GM10266 (cell line): ENCODE results near the gene DTD1.
"Not testable (repeated sequence)": the region's sequence is repeated elsewhere in the genome, so short reads cannot be mapped to it uniquely, and the experiment has no call there.

ENCODE experiments used
- DNase-seq: peaks from one replicate; pipeline ENCODE4 v3.0.0; 2012; ENCODE audit errors: extremely low spot score
- TF ChIP-seq, protein P1 (sequence below): IDR thresholded peaks from 2 replicates; pipeline ENCODE4 v1.5.1; 2012; ENCODE audit warnings: mild to moderate bottlenecking, low read depth; ENCODE audit not compliant: control insufficient read depth, insufficient read depth; ENCODE audit errors: missing control alignments

DTD1 gene

GRCh38 chr20:18783385-18783959, 195.6 kb downstream of the DTD1 start:
- TF ChIP-seq, protein P1, sequence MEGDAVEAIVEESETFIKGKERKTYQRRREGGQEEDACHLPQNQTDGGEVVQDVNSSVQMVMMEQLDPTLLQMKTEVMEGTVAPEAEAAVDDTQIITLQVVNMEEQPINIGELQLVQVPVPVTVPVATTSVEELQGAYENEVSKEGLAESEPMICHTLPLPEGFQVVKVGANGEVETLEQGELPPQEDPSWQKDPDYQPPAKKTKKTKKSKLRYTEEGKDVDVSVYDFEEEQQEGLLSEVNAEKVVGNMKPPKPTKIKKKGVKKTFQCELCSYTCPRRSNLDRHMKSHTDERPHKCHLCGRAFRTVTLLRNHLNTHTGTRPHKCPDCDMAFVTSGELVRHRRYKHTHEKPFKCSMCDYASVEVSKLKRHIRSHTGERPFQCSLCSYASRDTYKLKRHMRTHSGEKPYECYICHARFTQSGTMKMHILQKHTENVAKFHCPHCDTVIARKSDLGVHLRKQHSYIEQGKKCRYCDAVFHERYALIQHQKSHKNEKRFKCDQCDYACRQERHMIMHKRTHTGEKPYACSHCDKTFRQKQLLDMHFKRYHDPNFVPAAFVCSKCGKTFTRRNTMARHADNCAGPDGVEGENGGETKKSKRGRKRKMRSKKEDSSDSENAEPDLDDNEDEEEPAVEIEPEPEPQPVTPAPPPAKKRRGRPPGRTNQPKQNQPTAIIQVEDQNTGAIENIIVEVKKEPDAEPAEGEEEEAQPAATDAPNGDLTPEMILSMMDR = no peak
- no peak for DNase-seq

DNA sequence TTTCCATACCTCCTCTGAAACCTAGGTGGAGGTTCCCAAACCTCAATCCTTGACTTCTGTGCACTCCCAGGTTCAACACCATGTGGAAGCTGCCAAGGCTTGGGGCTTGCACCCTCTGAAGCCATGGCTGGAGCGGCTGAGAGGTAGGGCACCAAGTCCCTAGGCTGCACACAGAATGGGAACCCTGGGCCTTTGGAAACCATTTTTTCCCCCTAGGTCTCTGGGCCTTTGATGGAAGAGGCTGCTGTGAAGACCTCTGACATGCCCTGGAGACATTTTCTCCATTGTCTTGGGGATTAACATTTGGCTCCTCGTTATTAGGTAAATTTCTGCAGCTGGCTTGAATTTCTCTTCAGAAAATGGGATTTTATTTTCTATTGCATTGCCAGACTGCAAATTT, 199.2 kb downstream of the DTD1 start:
- not testable (repeated sequence) for DNase-seq

- DNase-seq = no peak
Measured at GRCh38 chr20:18788021-18788420, 200.2 kb downstream of the DTD1 start.

DNA sequence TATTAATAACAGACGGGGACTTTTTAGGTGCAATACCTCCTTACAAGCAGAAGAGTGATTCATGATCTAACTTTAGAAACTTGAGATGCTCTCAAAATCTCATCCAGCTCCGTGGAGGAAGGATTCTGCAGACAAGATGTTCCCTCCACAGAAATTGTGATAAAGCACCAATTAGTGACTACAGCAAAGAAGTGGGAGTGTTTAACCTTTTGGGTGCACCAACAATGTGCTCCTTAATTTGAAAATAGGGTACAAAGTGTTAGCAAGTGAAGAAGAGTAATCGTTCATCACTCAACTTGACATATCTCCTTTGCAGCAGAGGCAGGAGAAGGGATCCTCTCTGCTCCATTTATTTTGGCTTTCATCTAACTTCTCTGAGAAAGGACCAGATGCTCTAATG, 202.9 kb downstream of the DTD1 start:
- no peak for DNase-seq
- TF ChIP-seq, protein P1 = no peak

More at GRCh38 chr20:18788021-18788420, 200.2 kb downstream of the DTD1 start:
- TF ChIP-seq, protein P1 = no peak

DNA sequence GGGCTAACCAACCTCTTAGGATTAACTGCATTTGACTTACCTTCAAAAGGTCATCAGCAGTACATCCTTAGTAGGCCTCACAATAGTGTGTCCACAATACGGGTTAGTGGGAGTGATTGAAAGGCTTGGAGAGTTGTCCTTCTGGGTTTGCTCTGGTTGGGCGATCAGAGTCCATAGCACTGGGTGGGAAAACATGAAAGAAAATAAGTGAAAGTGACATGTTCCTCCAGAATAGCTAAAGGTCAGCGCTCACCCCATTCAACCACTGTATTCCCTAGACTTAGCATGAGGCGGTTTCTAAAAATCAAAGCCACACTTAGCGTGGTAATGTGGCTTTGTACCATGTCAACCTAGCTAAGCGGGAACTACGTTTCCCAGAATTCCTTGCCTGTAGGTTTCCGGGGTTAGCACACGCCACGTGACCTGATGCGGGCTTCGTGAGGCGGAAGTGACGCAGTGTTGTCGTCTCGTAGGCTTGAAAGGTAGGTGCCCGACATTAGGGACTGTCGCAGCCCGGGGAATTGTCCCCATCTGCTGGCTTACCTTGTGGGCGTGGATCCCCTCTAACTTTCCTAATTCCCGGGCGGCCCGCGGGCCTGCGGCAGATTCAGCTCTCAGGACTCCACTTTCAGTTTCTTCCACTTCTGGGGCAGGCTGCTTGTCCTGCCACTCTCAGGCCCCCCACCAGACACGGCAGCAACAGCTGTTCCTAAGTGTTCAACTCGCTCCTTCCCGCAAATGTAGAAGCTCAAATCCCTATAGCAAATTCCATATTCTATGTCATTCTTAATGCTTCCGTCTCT, 206.0 kb downstream of the DTD1 start:
- TF ChIP-seq, protein P1 = peak; percentile 38
- peak; percentile 80 for DNase-seq

- TF ChIP-seq, protein P1 = no peak
- no peak for DNase-seq
Measured at GRCh38 chr20:18794428-18794787, 206.6 kb downstream of the DTD1 start.

- TF ChIP-seq, protein P1 = no peak
- DNase-seq = no peak
Measured at GRCh38 chr20:18795366-18795765, 207.5 kb downstream of the DTD1 start.
